Activated CD4-positive, alpha-beta T cell treated with anti-CD3 and anti-CD28 coated beads, Interleukin-2, amount 50 U/mL, for 24 hours (primary cell): ENCODE measurements around the gene MRPL27.

Source experiments
- DNase-seq, 2 donors: peaks; one replicate each; pipeline ENCODE4 v3.0.0-alpha.2; 2020; ENCODE audit warnings: low read depth in 1 of 2, low spot score in 1 of 2

Gene MRPL27

DNA sequence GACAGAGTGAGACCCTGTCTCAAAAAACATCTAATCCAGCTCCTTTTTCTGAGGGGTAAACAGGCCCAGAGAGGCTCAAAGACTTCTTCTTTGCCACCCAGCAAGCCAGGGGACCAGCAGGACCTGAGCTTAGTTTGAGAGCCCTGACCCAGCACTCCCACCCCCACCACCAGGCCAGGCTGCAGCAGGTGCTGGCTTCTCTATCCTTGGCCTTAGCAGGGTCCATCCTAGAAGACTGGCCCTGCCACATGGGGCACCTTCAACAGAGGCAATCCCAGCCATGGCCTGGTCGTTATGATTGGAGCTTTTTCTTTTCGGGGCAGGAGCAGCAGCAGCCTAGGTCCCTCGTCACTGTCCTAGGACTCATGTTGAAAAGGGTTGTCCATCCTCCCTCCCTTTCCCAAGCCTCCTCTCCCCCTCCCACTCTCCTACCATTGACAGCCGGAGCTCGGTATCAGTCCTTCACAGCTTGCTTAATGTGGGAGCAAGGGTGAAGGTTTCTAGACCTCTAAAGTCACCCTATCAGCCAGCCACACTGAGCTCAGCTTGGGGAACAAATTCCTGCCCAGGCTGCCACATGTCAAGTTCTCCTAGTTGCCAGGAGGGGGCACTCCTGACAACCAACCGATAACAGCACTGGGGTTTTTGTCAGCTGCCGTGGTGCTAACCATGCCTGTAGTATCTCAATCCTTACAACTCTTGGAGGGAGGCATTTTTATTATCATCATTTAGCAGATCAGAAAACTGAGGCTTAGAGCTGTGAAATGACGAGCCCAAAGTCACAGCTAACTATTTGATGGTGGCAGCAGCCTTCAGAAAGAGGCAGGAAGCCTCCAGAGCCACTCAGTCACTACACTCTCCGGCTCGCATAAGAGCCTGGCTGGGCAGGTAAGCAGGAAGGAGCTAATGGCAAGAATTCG is 11.2 kb downstream of the MRPL27 start:
- peak in 1 of 2 donors; percentile 51 for DNase-seq

DNA sequence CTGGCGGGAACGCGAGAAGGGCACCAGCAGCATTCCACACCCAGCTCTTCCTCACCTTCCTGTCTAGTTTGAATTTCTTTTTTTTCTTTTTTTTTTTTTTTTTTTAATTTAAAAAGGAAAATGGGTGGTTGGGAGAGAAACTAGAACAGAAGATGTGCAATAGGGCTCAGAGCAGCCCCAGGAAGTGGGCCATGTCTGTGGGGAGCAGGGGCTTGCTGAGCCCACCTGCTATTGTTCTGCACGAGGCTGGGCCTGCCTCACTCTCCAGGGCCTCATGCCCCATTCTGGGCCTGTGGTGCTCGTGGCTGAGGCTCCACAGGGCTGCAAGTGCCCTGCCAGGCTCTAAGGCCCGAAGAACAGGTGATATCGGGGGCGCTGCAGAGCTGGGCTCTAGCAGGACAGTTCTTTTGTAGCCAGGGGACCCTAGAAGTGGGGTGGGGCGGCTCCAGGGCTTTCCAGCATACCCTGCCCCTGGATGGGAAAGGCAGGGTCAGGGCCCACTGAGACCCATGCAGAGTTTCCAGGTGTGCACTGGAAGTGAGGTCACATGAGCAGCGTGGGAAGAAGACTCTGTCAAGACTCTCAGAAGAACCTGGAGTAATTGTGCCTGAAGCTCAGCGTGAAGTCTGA is 12.4 kb downstream of the MRPL27 start:
- no peak for DNase-seq

DNA sequence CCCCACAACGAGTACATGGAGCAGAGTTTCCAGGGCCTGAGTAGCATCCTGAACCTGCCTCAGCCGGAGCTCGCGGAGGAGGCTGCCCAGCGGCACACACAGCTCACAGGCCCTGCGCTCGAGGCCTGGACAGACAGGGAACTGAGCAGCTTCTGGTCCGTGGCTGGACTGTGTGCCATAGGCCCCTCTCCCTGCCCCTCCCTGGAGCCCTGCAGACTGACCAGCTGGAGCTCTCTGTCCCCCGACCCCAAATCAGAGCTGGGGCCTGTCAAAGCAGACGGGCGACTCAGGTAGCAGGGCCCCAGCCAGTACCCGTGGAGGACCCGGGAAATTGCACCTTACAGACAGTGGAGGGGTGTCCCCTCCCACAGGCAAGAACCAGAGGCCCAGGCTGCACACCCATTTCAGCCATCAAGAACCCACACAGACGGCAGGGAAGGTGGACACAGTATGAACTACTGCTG is 13.0 kb downstream of the MRPL27 start:
- no peak for DNase-seq

DNA sequence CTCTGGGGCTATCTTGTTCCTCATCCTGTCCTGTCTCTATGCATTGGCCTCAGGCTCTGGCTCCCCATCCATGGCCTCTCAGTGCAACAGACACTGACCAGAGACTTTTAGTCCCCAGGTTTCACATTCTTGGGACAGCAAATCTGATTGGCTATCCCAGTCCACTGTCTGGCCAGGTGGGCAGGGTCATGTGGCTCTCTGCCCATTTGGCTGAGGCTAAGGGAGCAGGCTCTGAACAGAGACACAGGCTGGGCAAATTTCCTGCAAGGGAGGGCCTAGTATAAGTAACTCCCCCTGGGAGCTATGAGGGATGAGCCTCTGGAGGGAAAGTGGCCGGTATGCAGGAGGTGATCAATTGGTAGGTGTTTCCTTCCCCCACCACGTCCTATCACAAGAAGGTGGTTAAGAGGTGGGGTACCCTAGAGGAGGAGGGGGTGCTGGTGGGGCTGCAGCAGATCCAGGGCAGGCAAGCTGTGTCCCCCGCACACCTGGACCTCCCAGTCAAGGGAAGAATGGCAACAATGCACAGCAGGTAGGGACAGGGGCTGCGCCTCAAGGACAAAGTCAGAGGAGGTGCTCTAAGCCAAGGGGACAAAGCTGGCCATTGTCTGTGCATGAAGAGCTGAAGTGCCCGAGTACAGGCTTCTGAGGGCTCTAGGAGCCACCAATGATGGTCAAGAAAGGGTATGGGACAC is 13.8 kb downstream of the MRPL27 start:
- DNase-seq = no peak

DNA sequence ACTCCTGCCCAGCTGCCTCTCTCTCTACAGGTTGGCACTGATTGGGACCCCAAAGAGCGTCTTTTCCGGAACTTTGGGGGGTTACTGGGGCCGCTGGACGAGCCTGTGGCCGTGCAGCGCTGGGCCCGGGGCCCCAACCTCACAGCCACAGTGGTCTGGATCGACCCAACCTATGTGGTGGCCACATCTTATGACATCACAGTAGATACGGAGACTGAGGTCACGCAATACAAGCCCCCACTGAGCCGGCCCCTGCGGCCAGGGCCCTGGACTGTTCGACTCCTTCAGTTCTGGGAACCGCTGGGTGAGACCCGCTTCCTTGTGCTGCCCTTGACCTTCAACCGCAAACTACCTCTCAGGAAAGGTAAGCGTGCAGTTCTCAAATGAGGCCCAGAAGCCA is 14.8 kb downstream of the MRPL27 start:
- DNase-seq = no peak

DNA sequence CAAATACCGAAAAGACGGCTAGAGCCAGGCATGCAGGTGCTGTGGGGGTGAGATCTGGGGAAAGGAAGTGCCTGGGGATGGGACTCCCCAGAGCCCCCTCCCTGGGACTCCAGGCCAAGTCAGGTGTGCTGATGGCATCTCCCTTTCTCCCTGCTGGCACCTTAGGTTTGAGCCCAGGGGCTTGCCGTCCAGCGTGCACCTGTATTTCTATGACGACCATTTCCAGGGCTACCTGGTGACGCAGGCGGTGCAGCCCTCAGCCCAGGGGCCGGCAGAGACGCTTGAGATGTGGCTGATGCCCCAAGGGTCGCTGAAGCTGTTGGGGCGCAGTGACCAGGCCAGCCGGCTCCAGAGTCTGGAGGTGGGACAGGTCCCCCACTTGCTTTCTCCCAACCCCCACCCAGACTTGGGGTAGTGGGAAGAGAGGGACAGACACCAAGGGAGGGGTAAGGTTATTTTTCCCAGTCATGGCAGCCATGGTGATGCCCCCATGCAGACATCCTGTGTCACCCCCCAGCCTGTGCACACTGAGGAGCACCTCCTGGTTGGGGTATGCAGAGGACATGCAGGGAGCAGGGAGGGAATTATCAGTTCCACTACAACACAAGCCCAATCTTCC is 16.0 kb downstream of the MRPL27 start:
- DNase-seq = no peak

DNA sequence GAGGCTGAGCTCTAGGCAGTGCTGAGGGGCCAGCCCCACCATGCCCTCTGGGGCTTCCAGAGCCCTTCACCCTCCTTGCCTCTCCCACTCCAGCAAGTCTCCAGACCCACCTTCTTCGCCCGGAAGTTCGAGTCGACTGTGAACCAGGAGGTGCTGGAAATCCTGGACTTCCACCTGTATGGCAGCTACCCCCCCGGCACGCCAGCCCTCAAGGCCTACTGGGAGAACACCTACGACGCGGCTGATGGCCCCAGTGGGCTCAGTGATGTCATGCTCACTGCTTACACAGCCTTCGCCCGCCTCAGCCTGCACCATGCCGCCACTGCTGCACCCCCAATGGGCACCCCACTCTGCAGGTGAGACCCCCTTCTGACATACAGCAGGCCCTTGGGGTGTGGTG is 16.6 kb downstream of the MRPL27 start:
- no peak for DNase-seq

DNA sequence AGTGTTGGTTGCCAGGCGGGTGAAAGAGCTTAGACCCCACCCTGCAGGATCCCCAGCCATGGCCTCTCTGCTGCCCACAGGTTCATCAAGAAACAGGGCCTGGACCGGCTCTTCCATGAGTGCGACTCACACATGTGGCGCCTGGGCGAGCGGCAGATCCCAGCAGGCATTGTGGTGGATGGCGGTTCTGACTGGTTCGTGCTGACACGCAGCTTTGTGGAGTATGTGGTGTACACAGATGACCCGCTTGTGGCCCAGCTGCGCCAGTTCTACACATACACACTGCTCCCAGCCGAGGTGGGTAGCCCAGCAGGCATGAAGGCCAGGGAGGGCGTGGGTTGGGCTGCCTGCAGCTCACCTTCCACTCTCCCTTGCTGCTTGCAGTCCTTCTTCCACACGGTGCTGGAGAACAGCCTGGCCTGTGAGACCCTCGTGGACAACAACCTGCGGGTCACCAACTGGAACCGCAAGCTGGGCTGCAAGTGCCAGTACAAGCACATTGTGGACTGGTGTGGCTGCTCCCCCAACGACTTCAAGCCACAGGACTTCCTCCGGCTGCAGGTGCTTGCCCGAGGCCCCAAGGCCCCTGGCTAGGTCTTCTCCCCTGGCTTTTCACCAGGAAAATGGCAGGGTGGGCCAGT is 17.2 kb downstream of the MRPL27 start:
- DNase-seq = no peak

DNA sequence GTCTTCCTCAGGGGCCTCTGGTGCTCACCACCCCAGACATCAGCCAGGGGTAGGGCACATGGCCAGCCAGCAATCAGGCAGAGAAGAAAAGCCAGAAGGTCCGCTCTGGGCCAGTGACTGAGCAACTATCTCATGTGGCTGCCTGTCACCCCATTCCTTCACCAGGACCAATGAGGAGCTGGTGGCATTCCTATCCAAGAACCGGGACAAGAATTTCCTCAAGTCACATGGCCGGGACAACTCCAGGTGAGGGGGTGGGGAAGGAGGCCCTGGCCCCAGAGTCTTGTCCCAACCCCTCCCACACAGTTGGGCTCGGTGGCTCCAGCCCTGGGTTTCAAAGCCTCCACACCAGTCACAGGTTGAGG is 17.7 kb downstream of the MRPL27 start:
- no peak for DNase-seq

DNA sequence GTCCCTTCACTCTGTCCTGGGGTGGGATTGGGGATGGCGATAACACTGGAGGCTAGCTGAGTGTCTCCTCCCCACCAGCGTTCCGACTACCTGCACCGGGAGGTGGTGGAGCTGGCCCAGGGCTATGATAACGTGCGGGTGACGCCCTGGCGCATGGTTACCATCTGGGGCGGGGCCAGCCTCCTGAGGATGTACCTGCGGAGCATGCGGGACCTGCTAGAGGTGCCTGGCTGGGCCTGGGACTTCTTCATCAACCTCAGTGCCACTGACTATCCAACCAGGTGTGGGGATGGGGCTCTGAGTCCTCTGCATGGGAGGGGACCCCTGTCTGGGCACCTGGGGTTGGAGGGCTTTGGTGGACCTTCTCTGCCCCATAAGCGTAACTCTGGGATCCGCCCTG is 18.2 kb downstream of the MRPL27 start:
- DNase-seq = no peak

DNA sequence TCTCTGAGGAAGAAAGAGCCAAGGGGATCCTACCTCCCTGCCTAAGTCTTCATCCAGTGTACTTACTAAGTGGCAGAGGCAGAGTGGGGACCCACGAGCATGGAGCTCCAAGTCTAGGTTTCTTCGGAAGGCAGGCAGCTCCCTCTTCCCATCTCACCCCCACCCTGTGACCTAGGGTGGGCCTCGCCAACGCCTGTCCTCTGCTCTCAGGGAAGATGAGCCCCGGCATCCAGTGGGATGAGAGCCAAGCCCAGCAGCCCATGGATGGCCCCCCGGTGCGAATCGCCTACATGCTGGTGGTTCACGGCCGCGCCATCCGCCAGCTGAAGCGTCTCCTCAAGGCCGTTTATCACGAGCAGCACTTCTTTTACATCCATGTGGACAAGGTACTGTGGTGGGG is 18.8 kb downstream of the MRPL27 start:
- DNase-seq = no peak

DNA sequence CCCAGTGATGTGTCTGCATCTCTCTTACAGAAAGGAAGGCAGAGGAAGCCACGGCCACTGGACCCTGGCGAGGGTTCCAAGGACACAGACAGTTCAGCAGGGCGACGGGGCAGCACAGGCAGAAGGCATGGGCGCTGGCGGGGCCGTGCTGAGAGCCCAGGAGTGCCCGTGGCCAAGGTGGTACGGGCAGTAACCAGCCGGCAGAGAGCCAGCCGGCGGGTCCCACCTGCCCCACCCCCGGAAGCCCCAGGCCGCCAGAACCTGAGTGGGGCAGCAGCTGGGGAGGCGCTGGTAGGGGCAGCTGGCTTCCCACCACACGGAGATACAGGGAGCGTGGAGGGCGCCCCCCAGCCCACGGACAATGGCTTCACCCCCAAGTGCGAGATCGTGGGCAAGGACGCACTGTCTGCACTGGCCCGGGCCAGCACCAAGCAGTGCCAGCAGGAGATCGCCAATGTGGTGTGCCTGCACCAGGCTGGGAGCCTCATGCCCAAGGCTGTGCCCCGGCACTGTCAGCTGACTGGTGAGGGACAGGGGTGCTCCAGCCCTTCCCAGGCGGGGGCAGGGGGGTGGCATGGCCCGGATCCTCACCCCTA is 19.3 kb downstream of the MRPL27 start:
- no peak for DNase-seq

DNA sequence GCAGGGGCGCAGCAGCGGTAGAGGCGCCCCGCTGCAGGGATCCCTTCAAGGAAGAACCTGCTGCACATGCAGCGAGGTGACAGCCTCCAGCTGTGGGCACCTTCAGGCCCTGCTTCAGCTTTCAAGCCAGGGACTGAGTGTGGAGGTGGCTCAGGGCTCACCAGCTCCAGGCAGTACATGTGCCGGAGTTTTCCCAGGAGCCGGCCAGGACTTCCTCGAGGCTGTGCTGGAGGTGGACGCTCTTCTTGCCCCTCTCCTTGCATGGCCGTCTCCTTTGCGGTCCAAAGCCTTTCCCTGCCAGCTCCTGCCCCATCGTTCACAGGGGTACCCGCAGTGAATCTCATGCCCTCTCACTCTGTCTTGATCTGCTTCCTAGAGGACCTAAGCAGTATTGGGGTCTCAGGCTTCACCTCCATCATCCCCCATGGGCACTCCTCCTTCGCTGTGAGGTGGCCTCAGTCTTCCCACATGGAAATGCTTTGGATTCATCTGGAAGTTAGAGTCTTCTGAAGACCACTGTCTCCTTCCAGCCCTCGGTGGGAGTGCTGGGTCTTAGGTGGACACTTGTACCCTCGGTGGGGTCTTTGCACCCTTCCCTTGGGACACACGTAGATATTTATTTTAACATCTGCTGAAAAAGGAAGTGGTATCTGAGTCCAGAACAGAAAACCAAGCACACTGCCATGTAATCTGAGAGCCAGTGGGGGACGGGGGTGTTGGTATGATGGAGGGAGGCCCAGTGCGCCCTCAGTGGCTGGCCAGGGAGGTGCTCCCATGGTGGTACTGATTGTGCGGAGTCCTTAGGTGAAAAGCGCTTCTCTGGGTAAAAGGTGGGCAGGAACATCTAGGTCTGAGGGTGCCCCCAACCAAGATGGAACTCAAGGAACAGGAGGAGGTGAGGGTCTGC is 20.0 kb downstream of the MRPL27 start:
- no peak for DNase-seq

DNA sequence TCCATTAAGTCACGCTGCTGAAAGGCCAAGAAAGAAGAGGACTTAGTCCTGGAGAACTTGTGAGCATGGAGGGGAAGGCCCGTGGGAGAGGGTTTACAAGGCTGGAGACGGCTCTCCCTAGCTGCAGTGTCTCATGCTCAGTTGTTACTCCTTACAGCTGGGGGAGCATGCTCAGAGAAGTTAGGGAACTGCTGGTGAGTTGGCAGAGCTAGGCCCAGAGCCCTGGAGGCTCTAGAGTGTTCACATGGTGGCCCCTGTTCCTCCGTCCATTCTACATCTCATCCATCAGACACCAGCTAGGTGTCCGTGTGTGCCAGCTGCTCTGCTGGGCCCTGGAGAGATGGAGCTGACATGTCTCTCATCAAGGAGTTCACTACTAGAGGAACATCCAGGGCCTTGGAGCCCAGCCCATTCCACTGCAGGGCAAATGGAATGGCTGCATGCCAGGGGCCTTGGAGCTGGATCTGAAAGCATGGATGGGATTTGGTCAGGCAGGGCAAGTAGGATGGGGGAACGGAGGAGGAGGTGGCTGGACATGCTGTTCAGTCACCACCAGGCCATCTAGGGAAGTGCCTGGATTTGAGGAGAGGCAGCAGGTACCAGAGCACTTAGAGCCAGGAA is 20.8 kb downstream of the MRPL27 start:
- DNase-seq = no peak

DNA sequence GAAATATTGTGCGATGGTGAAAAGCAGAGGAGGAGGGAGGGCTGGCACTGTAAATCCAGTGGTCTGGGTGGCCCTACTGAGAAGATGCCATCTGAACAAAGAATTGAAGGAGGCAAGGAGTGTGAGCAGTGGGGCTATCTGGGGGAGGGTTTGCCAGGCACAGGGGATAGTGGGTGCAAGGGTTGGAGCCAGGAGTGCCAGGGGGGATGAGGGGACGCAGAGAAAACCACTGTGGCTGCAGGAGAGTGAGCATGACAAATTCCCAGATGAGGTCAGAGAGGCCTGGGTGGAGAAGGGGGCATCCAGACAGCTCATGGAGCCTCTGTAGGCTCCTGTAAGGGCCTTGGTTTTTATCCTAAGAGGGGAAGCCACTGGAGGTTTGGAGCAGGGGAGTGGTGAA is 22.3 kb downstream of the MRPL27 start:
- no peak for DNase-seq

DNA sequence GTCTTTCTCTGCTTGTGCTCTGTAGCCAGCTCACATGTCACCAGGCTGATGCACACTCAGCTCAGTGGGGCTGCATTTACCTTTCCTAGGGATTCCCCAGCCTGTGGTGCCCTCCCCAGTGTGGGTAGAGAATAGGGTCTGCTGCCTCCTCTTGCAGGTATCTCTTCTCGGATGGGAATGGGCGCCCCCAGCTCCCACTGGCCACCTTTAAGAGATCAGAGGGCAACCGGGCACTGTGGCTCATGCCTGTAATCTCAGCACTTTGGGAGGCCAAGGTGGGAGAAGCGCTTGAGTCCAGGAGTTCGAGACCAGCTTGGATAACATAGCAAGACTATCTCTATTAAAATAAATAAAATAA is 23.8 kb downstream of the MRPL27 start:
- DNase-seq = no peak

DNA sequence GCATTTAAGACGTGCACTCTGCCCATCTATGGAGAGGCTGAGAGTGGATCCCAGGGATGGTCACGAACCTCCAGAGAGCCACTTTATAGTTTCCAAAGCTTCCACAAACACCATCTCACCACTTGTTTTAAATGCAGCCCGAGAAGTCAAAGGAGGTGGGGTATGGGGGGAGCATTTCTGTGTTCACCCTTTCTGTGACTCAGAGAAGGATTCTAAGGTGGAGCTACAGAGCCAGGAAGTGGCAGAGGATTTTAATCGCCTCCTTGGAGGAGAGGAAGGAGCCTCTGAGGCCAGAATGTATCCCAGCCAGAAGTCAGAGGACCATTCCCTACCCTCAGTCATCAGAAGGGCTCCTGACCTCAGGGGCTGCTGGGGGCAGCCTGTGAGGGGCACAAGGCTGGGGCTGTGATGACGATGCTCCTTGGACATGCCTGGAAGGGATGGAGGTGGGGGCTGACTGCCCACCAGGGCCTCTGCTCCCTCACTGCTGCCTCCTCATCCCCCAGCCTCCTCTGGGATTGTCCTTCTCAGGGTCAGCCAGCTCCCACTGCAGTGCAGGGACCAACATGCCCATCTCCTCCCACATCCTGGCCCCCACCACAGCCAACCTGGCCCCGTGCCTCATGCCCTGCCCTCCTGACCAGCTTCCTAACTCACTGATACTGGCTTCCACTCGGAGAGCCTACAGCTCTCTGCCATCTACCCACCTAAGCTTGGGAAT is 24.3 kb downstream of the MRPL27 start:
- DNase-seq = no peak

DNA sequence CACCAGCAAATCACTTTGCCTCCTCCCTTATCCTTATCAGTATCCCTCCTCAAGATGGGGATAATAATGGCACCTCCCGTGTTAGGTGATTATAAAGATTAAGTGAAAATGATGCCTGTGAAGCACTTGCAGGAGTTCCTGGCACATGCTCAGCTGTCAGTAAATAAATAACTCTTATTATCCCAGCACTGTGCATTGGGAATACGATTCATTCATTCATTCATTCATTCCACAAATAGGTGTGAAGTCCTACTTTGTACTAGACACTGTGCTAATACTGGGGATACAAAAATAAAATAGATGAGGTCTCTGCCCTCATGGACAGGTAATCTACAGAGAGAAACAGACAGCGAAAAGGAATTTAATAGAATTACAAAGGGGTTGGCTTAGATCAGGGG is 25.1 kb downstream of the MRPL27 start:
- no peak for DNase-seq
